H1 (cell line): ENCODE data around the gene RD3L.

Experiments used
- EP300 ChIP-seq, 2 experiments: IDR thresholded peaks; 1 replicate in 1 of 2; 2 replicates in 1 of 2; pipeline ENCODE4 v1.6.1; 2011 to 2012; ENCODE audit warnings: low read depth in 2 of 2, low read length in 2 of 2, mild to moderate bottlenecking in 2 of 2, borderline replicate concordance in 1 of 2, inconsistent platforms in 1 of 2, moderate library complexity in 1 of 2
- EZH2 ChIP-seq: fragments of 200-600 bp; sonication (generic); IDR thresholded peaks from 2 replicates; pipeline ENCODE4 v1.7.1; 2012; ENCODE audit warnings: low read depth, mild to moderate bottlenecking, moderate library complexity, low read length, inconsistent platforms; ENCODE audit not compliant: severe bottlenecking
- GTF2F1 ChIP-seq: IDR thresholded peaks from 2 replicates; pipeline ENCODE4 v1.6.1; 2012; ENCODE audit warnings: low read depth, low read length, improper control_type of control experiment, borderline replicate concordance
- JUND ChIP-seq: IDR thresholded peaks from 2 replicates; pipeline ENCODE4 v1.6.1; 2011; ENCODE audit warnings: mild to moderate bottlenecking, improper control_type of control experiment, low read length
- POLR2AphosphoS5 ChIP-seq: IDR thresholded peaks from 2 replicates; pipeline ENCODE4 v1.6.1; 2011; ENCODE audit warnings: low read depth, low read length
- RAD21 ChIP-seq, 2 experiments: IDR thresholded peaks in 1 of 2; conservative IDR thresholded peaks in 1 of 2; 2 replicates each; pipeline ENCODE4 v1.6.1; 2011; ENCODE audit warnings: low read depth in 2 of 2, low read length in 2 of 2, improper control_type of control experiment in 1 of 2, inconsistent platforms in 1 of 2, mild to moderate bottlenecking in 1 of 2, moderate library complexity in 1 of 2
- SIN3A ChIP-seq, 2 experiments: IDR thresholded peaks in 1 of 2; conservative IDR thresholded peaks in 1 of 2; 2 replicates each; pipeline ENCODE4 v1.6.1; 2011 to 2012; ENCODE audit warnings: low read length in 2 of 2, improper control_type of control experiment in 1 of 2, low read depth in 1 of 2, mild to moderate bottlenecking in 1 of 2
- SP1 ChIP-seq: IDR thresholded peaks from 2 replicates; pipeline ENCODE4 v1.6.1; 2011; ENCODE audit warnings: low read depth, low read length
- SUZ12 ChIP-seq: fragments of 200-600 bp; sonication (generic); IDR thresholded peaks from 2 replicates; pipeline ENCODE4 v1.6.1; 2012; ENCODE audit warnings: mild to moderate bottlenecking, inconsistent platforms, low read length, moderate library complexity, mixed read lengths
- YY1 ChIP-seq: IDR thresholded peaks from 2 replicates; pipeline ENCODE4 v1.6.1; 2011; ENCODE audit warnings: low read depth, mild to moderate bottlenecking, low read length
- ZNF274 ChIP-seq: IDR thresholded peaks from 2 replicates; pipeline ENCODE4 v1.7.0; 2012; ENCODE audit warnings: low read length, borderline replicate concordance; ENCODE audit errors: extremely low read depth
- TF ChIP-seq, protein P1 (sequence below), 3 experiments: IDR thresholded peaks; 1 replicate in 2 of 3; 2 replicates in 1 of 3; pipeline versions ENCODE4 v1.5.1 to v1.6.1; 2011; ENCODE audit warnings: low read length in 3 of 3, mild to moderate bottlenecking in 3 of 3, inconsistent platforms in 2 of 3, low read depth in 1 of 3, moderate library complexity in 1 of 3; ENCODE audit not compliant: insufficient read depth in 1 of 3; ENCODE audit errors: control extremely low read depth in 1 of 3
- TF ChIP-seq, protein P2 (sequence below): IDR thresholded peaks from 2 replicates; pipeline ENCODE4 v1.6.1; 2011; ENCODE audit warnings: low read length, improper control_type of control experiment
- TF ChIP-seq, protein P3 (sequence below): IDR thresholded peaks from 2 replicates; pipeline ENCODE4 v1.6.1; 2012; ENCODE audit warnings: inconsistent platforms

DNA sequence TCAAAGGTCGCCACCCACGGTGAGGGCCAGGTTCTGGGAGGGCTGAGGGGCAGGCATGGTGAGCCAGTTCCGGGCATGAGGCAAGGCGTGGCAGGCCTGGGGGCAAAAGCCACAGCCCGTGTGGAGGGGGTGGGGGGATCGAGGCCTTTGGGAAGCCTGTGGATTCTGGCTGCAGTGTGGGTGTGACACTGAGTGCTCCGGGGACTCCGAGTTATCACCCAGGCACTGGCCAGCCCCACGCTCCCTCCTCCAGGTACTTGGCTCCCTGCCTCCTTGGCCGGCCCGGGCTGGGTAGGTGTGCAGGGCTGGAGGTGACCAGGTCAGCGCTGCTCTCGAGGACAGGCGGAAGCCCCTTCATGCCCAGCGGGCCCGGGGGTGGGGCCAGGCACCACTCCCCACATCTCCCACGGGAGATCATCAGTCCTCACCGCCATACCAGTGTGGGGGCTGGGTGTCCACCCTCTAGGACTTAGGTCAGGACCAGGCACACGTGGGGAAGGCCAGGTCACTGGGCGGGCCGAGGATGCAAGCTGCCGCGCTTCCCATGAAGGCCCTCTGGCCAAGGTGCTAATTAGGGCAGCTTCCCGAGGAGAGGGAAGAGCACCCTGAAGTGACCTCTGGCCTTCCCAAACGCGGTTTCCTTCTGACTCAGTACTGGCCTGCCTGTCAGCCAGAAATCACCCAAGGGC lies 48.2 kb downstream of the RD3L start:
- TF ChIP-seq EZH2, result no peak
- no peak for TF ChIP-seq POLR2AphosphoS5
- TF ChIP-seq, protein P1, sequence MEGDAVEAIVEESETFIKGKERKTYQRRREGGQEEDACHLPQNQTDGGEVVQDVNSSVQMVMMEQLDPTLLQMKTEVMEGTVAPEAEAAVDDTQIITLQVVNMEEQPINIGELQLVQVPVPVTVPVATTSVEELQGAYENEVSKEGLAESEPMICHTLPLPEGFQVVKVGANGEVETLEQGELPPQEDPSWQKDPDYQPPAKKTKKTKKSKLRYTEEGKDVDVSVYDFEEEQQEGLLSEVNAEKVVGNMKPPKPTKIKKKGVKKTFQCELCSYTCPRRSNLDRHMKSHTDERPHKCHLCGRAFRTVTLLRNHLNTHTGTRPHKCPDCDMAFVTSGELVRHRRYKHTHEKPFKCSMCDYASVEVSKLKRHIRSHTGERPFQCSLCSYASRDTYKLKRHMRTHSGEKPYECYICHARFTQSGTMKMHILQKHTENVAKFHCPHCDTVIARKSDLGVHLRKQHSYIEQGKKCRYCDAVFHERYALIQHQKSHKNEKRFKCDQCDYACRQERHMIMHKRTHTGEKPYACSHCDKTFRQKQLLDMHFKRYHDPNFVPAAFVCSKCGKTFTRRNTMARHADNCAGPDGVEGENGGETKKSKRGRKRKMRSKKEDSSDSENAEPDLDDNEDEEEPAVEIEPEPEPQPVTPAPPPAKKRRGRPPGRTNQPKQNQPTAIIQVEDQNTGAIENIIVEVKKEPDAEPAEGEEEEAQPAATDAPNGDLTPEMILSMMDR (IDR thresholded peaks at IDR 0.05; ENCODE audit: control extremely low read depth in 1 of 3, insufficient read depth in 1 of 3, low read depth in 1 of 3, low read length in 3 of 3), result no peak
- no peak for TF ChIP-seq SUZ12
- no peak for TF ChIP-seq SP1
- TF ChIP-seq SIN3A (conservative IDR thresholded peaks at IDR 0.05 in 1 of 2, IDR thresholded peaks at IDR 0.05 in 1 of 2; ENCODE audit: low read depth in 1 of 2, low read length in 2 of 2), result no peak
- TF ChIP-seq ZNF274, result no peak
- no peak for TF ChIP-seq EP300 (IDR thresholded peaks at IDR 0.05; ENCODE audit: borderline replicate concordance in 1 of 2, low read depth in 2 of 2, low read length in 2 of 2)
- TF ChIP-seq GTF2F1, result no peak
- TF ChIP-seq RAD21 (IDR thresholded peaks at IDR 0.05 in 1 of 2, conservative IDR thresholded peaks at IDR 0.05 in 1 of 2; ENCODE audit: low read depth in 2 of 2, low read length in 2 of 2), result no peak
- TF ChIP-seq, protein P2, sequence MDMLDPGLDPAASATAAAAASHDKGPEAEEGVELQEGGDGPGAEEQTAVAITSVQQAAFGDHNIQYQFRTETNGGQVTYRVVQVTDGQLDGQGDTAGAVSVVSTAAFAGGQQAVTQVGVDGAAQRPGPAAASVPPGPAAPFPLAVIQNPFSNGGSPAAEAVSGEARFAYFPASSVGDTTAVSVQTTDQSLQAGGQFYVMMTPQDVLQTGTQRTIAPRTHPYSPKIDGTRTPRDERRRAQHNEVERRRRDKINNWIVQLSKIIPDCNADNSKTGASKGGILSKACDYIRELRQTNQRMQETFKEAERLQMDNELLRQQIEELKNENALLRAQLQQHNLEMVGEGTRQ, result no peak
- TF ChIP-seq, protein P3, sequence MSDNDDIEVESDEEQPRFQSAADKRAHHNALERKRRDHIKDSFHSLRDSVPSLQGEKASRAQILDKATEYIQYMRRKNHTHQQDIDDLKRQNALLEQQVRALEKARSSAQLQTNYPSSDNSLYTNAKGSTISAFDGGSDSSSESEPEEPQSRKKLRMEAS, result no peak
- no peak for TF ChIP-seq JUND
- no peak for TF ChIP-seq YY1
